ENCODE measurements around the gene EDN2.

DNA sequence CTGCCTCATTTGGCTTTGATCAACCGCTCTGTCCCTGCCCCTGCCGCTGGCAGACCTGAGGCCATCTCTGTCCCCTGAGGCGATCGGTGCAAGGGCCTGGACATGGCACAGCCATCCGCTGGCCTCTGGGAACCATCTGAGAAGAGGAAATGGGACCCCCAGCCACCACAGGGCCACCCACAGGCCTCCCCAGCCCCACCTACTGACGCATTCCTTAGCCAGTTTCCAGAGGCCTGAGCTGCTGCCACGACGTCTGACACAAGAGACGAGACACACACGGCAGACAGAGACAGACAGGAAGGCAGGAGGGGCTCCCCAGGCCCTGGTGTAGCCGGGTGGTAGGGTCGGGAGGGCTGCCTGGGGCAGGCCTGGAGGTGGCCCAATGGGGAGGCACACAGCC, 37.3 kb upstream of the EDN2 start:
- TF ChIP-seq, protein P1, sequence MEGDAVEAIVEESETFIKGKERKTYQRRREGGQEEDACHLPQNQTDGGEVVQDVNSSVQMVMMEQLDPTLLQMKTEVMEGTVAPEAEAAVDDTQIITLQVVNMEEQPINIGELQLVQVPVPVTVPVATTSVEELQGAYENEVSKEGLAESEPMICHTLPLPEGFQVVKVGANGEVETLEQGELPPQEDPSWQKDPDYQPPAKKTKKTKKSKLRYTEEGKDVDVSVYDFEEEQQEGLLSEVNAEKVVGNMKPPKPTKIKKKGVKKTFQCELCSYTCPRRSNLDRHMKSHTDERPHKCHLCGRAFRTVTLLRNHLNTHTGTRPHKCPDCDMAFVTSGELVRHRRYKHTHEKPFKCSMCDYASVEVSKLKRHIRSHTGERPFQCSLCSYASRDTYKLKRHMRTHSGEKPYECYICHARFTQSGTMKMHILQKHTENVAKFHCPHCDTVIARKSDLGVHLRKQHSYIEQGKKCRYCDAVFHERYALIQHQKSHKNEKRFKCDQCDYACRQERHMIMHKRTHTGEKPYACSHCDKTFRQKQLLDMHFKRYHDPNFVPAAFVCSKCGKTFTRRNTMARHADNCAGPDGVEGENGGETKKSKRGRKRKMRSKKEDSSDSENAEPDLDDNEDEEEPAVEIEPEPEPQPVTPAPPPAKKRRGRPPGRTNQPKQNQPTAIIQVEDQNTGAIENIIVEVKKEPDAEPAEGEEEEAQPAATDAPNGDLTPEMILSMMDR (IDR thresholded peaks at IDR 0.05): no peak
- no peak for TF ChIP-seq POLR2A (IDR thresholded peaks at IDR 0.05)

All from lower leg skin (tissue), 3 donors.